HG03280 (cell line): ENCODE measurements around the gene CHKB.
"Not testable (repeated sequence)": the region's sequence is repeated elsewhere in the genome, so short reads cannot be mapped to it uniquely, and the experiment has no call there.

Experiments
- ATAC-seq: cut with Tn5 transposase; IDR thresholded peaks from one replicate; pipeline ENCODE4 v1.9.1; 2021; ENCODE audit warnings: mild to moderate bottlenecking, moderate library complexity; ENCODE audit not compliant: unreplicated experiment

CHKB gene

GRCh38 chr22:50582493-50583293, at the start of gene CHKB:
TSS of gene CHKB (minus strand) at chr22:50582849. CDS start at chr22:50582781, 68 bp downstream.
- ATAC-seq: peak; percentile 90

- ATAC-seq: no peak
These were observed 47.7 kb upstream of the CHKB start for GRCh38 chr22:50630376-50630775.

- peak; percentile 3 for ATAC-seq
These were observed 46.0 kb upstream of the CHKB start for GRCh38 chr22:50628543-50629134.

- peak; percentile 81 for ATAC-seq
These were observed 45.2 kb upstream of the CHKB start, which contains the start of gene ARSA for GRCh38 chr22:50627642-50628542. TSS of gene ARSA (minus strand) at chr22:50628152. CDS start at chr22:50627779, 373 bp downstream.

GRCh38 chr22:50626850-50627641, 44.4 kb upstream of the CHKB start:
- ATAC-seq: no peak

- ATAC-seq: no peak
These were observed 43.7 kb upstream of the CHKB start for GRCh38 chr22:50626314-50626849.

- ATAC-seq: no peak
These were observed 43.1 kb upstream of the CHKB start for GRCh38 chr22:50625568-50626313.

GRCh38 chr22:50625131-50625567, 42.5 kb upstream of the CHKB start:
- no peak for ATAC-seq

- no peak for ATAC-seq
These were observed 41.9 kb upstream of the CHKB start for GRCh38 chr22:50624347-50625130.

- no peak for ATAC-seq
These were observed 40.2 kb upstream of the CHKB start for GRCh38 chr22:50622723-50623327.

GRCh38 chr22:50621948-50622722, 39.5 kb upstream of the CHKB start:
- ATAC-seq: no peak

GRCh38 chr22:50621356-50621880, 38.8 kb upstream of the CHKB start:
- peak; percentile 42 for ATAC-seq

GRCh38 chr22:50620593-50621355, 38.1 kb upstream of the CHKB start:
- peak; percentile 60 for ATAC-seq

- not testable (repeated sequence) for ATAC-seq
These were observed 31.6 kb upstream of the CHKB start for GRCh38 chr22:50614296-50614695.

GRCh38 chr22:50613291-50613981, 30.8 kb upstream of the CHKB start:
- ATAC-seq: no peak
